K562 (cell line): Measurements from ENCODE around the gene POLR2J. TPM values are rescaled to one million over a fixed set of nuclear protein-coding genes. Genes with fewer than 3 reads are reported as not detected.

Source experiments
- ATAC-seq: fragments of 200-7000 bp; cut with Tn5 transposase; 3 replicates; pipeline ENCODE4 v1.9.1; 2020; ENCODE audit warnings: moderate library complexity
- BruUV-seq: library from RNA; stranded (reverse); fragments of 400-500 nt; replicated peaks from 2 replicates; lab custom pipeline; 2021; lab: Mats Ljungman, UMichigan
- CTCF ChIA-PET: fragments of 300-600 bp; formaldehyde crosslinking; extraction: SDS; loops from one replicate; lab custom pipeline; 2021; ENCODE audit warnings: low intra/inter-chr PET ratio; lab: Yijun Ruan, JAX
- POLR2A ChIA-PET: fragments of 300-600, 350-650 bp; sonication (Branson Sonifier 250); formaldehyde crosslinking; extraction: SDS; loops from one replicate; lab custom pipeline; 2021; ENCODE audit warnings: antibody characterized with exemption, inconsistent platforms; lab: Yijun Ruan, JAX
- DNase-seq, 4 experiments: peaks; one replicate each; pipeline versions ENCODE4 v3.0.0 to v3.0.0-alpha.2; 2011 to 2018; ENCODE audit warnings: low spot score in 3 of 4, mixed read lengths in 3 of 4; ENCODE audit errors: extremely low read depth in 1 of 4
- FAIRE-seq: peaks from 2 replicates; lab custom pipeline; 2011; peaks lifted over from hg19 to GRCh38; lab: Jason Lieb, UNC
- H2AFZ ChIP-seq: 2 replicates; pipeline ENCODE4 v1.6.0; 2011; ENCODE audit warnings: low read depth, low read length, control low read depth, inconsistent platforms
- H3K27ac ChIP-seq: fragments of 200-600 bp; 3 replicates; pipeline ENCODE4 v1.8.0; 2011; ENCODE audit warnings: low read depth, mild to moderate bottlenecking, control low read depth, inconsistent platforms, low read length, moderate library complexity, mixed read lengths; ENCODE audit errors: extremely low read depth
- H3K27me3 ChIP-seq, 2 experiments: fragments of 300-600 bp in 1 of 2; 2 replicates in 1 of 2; 3 replicates in 1 of 2; pipeline versions ENCODE4 v1.6.0 to v1.8.0; 2011; ENCODE audit warnings: inconsistent platforms in 2 of 2, low read length in 2 of 2, mild to moderate bottlenecking in 1 of 2, mixed read lengths in 1 of 2, moderate library complexity in 1 of 2; ENCODE audit not compliant: control insufficient read depth in 2 of 2, insufficient read depth in 2 of 2
- H3K36me3 ChIP-seq: fragments of 300-600 bp; 3 replicates; pipeline ENCODE4 v1.8.0; 2011; ENCODE audit warnings: mild to moderate bottlenecking, low read length, inconsistent platforms; ENCODE audit not compliant: control insufficient read depth, insufficient read depth
- H3K4me1 ChIP-seq, 2 experiments: fragments of 200-600 bp in 1 of 2; replicated peaks in 1 of 2; 2 replicates in 1 of 2; 3 replicates in 1 of 2; pipeline versions ENCODE4 v1.5.1 to v1.8.0; 2011; ENCODE audit warnings: inconsistent platforms in 2 of 2, low read length in 2 of 2, mild to moderate bottlenecking in 1 of 2, mixed read lengths in 1 of 2, moderate library complexity in 1 of 2; ENCODE audit not compliant: control insufficient read depth in 2 of 2, insufficient read depth in 2 of 2
- H3K4me2 ChIP-seq: 2 replicates; pipeline ENCODE4 v1.6.1; 2011; ENCODE audit warnings: low read length, control low read depth, inconsistent platforms, mixed read lengths; ENCODE audit not compliant: insufficient read depth
- H3K4me3 ChIP-seq: fragments of 200-600 bp; sonication (generic), shearing (Covaris generic); 2 replicates; pipeline ENCODE4 v1.5.1; 2016; ENCODE audit warnings: control low read depth, inconsistent platforms
- H3K79me2 ChIP-seq: fragments of 200-600 bp; 3 replicates; pipeline ENCODE4 v1.8.0; 2011; ENCODE audit warnings: low read length, inconsistent platforms; ENCODE audit not compliant: control insufficient read depth, insufficient read depth
- H3K9ac ChIP-seq, 2 experiments: 2 replicates each; pipeline versions ENCODE4 v1.6.0 to v1.6.1; 2011; ENCODE audit warnings: low read depth in 2 of 2, low read length in 2 of 2, control low read depth in 1 of 2, inconsistent platforms in 1 of 2, mild to moderate bottlenecking in 1 of 2, mixed read lengths in 1 of 2; ENCODE audit not compliant: insufficient read depth in 1 of 2
- H3K9me1 ChIP-seq: one replicate; pipeline ENCODE4 v1.6.0; 2011; ENCODE audit warnings: inconsistent platforms, mild to moderate bottlenecking, low read length, moderate library complexity; ENCODE audit not compliant: control insufficient read depth, insufficient read depth
- H3K9me3 ChIP-seq: replicated peaks from 2 replicates; pipeline ENCODE4 v1.5.1; 2011; ENCODE audit warnings: low read depth, low read length, inconsistent platforms; ENCODE audit not compliant: control insufficient read depth, insufficient read depth
- H4K20me1 ChIP-seq: replicated peaks from 2 replicates; pipeline ENCODE4 v1.6.1; 2011; ENCODE audit warnings: low read length, inconsistent platforms, mixed read lengths; ENCODE audit not compliant: control insufficient read depth, insufficient read depth
- ELF2 ChIP-seq: fragments of 250-450 bp; sonication (Bioruptor Pico); IDR thresholded peaks from 2 replicates; pipeline ENCODE4 v1.5.0; 2021; ENCODE audit warnings: mild to moderate bottlenecking
- ESRRB ChIP-seq: fragments of 250-450 bp; sonication (Bioruptor Pico); IDR thresholded peaks from 2 replicates; pipeline ENCODE4 v1.5.0; 2020; ENCODE audit warnings: mild to moderate bottlenecking, moderate library complexity, borderline replicate concordance
- KLF10 ChIP-seq: fragments of 250-450 bp; sonication (Bioruptor Pico); IDR thresholded peaks from 2 replicates; pipeline ENCODE4 v1.6.1; 2021; ENCODE audit warnings: matching md5 sums
- MBD1 ChIP-seq: fragments of 250-450 bp; sonication (Bioruptor Pico); IDR thresholded peaks from 2 replicates; pipeline ENCODE4 v1.8.0; 2022; ENCODE audit warnings: inconsistent platforms
- PHB2 ChIP-seq: fragments of 450-650 bp; IDR thresholded peaks from 2 replicates; pipeline ENCODE4 v1.6.1; 2017; ENCODE audit warnings: low read depth
- POLR2G ChIP-seq: fragments of 200-400 bp; formaldehyde crosslinking; IDR thresholded peaks from 2 replicates; pipeline ENCODE4 v1.6.1; 2017; ENCODE audit warnings: low read depth, mild to moderate bottlenecking, antibody characterized with exemption, low read length, moderate library complexity
- PPARD ChIP-seq: fragments of 250-450 bp; sonication (Bioruptor Pico); IDR thresholded peaks from 2 replicates; pipeline ENCODE4 v1.8.0; 2022; ENCODE audit warnings: inconsistent platforms, mild to moderate bottlenecking, moderate library complexity
- RBFOX2 ChIP-seq: fragments of 200-400 bp; formaldehyde crosslinking; IDR thresholded peaks from 2 replicates; pipeline ENCODE4 v1.6.1; 2017; ENCODE audit warnings: low read depth, mild to moderate bottlenecking, low read length, moderate library complexity
- TCF7 ChIP-seq: sonication (generic); IDR thresholded peaks from 2 replicates; pipeline ENCODE4 v1.6.1; 2016; ENCODE audit warnings: antibody characterized with exemption, borderline replicate concordance
- TFAP4 ChIP-seq: sonication (generic); formaldehyde crosslinking; IDR thresholded peaks from 2 replicates; pipeline ENCODE4 v1.8.0; 2022; ENCODE audit warnings: missing genetic modification reagents, mild to moderate bottlenecking, moderate library complexity, borderline replicate concordance
- ZNF778 ChIP-seq: fragments of 450-650 bp; formaldehyde crosslinking; IDR thresholded peaks from 2 replicates; pipeline ENCODE4 v1.4.0; 2020; ENCODE audit warnings: mild to moderate bottlenecking, moderate library complexity
- WGBS: fragments of 100-300 bp; shearing (Covaris generic); methylation state at CpG from one replicate; pipeline ENCODE4 v1.1.6; 2016; ENCODE audit warnings: low coverage, mixed read lengths; ENCODE audit not compliant: insufficient coverage; ENCODE audit errors: missing lambda C conversion rate; 5-methylcytosine and 5-hydroxymethylcytosine counted together
- in situ Hi-C: fragments of 300-500 bp; cut with MboI; formaldehyde crosslinking; loops from 4 replicates; pipeline ENCODE4 v1.15.0; 2018; ENCODE audit warnings: inconsistent platforms, mixed read lengths
- intact Hi-C: fragments of 100-400 bp; cut with micrococcal nuclease; formaldehyde crosslinking; loops from 2 replicates; pipeline ENCODE4 v1.14.2; 2022
- polyA plus RNA-seq, 8 experiments: library from polyadenylated mRNA; depleted of rRNA in 4 of 8; stranded (reverse) in 5 of 8; unstranded in 3 of 8; fragments of >200 nt; fragmentation: Nextera tagmentation in 2 of 8; fragmentation: Illumina TruSeq in 1 of 8; extraction: Ambion mirVana in 2 of 8; extraction: Trizol in 1 of 8; gene quantifications; 2 replicates each; pipeline versions ENCODE4 v1.2.1 to v1.2.3, GENCODE V29; 2011 to 2014; ENCODE audit warnings: inconsistent platforms in 1 of 8, missing spikeins in 1 of 8
- total RNA-seq, 7 experiments: library from RNA; depleted of rRNA in 6 of 7; stranded (reverse); fragments of >200 nt in 6 of 7; fragmentation: Illumina TruSeq in 2 of 7; extraction: Trizol in 2 of 7; gene quantifications; 2 replicates each; pipeline versions ENCODE4 v1.2.1 to v1.2.3, GENCODE V29; 2011 to 2021; ENCODE audit warnings: low replicate concordance in 1 of 7

POLR2J gene
- total and polyA plus RNA-seq, 9 of the 15 experiments (the other 6 are each of a cell fraction or from before 2014, with no cell fraction given): 32.3 to 220 (median 113) TPM

- Histone ChIP-seq H2AFZ (no peak overlapping the region), H3K79me2 (0 out of 3 replicates have a peak, but pooled peaks cover 4% of the 10 kb centered on the region), H4K20me1 (no peaks in the 10 kb centered on the region), H3K27ac (no peak overlapping the region), H3K36me3 (peaks cover 39% of the 10 kb centered on the region; the same call in 2 of the 3 replicates), H3K9ac (peak overlapping the region in 1 of 2 experiments; percentile 78; a peak in 2 of 4 replicates), H3K9me1 (peaks cover 3% of the 10 kb centered on the region), H3K4me2 (no peak overlapping the region), H3K4me1 (peaks cover 7 to 38% of the 10 kb centered on the region in 2 experiments; a peak in 3 of 5 replicates), H3K4me3 (no peak overlapping the region), H3K27me3 (no peaks in the 10 kb centered on the region), H3K9me3 (no peaks in the 10 kb centered on the region)
- in situ Hi-C loops (loop anchor here (25.0 kb wide), 2 partner anchors 107 to 207 kb away; partner anchors contain the start of genes POLR2J2, POLR2J3, SPDYE2 and SPDYE2B), intact Hi-C loops (no loop called here)
- no peak for TF ChIP-seq KLF10
- no peak for TF ChIP-seq TCF7
- TF ChIP-seq POLR2G: peak; percentile 55; the same call in 1 of the 2 replicates
- no peak for TF ChIP-seq ZNF778 (CRISPR knock-in tag)
- no peak for TF ChIP-seq PHB2
- TF ChIP-seq ELF2: no peak
- no peak for TF ChIP-seq ESRRB (CRISPR knock-in tag)
- peak; percentile 46 for TF ChIP-seq RBFOX2
- TF ChIP-seq MBD1: no peak
- no peak for TF ChIP-seq PPARD (CRISPR knock-in tag)
- peak; percentile 46; the same call in 1 of the 2 replicates for TF ChIP-seq TFAP4
- CTCF ChIA-PET: no interaction called here
- no TSS peak for BruUV-seq
- peak; percentile 6 for ATAC-seq
- DNase-seq: no peak
- no peak for FAIRE-seq
- POLR2A ChIA-PET: interaction anchor here (0.9 to 1.2 kb wide), 2 partner anchors 9 to 10 kb away, joined by 3 read pairs; no protein-coding TSS in a partner anchor
- 66% methylated on average over 9 of the region's 11 CpGs for WGBS
Observed at GRCh38 chr7:102455596-102455995, 23.1 kb downstream of the POLR2J start.
